Measurements from ENCODE around the gene ANKRD13D. TPM values are rescaled to one million over a fixed set of nuclear protein-coding genes. Genes with fewer than 3 reads are reported as not detected.

The ANKRD13D gene
- polyA plus RNA-seq, 1 experiment, result 14.4 TPM

- Histone ChIP-seq H3K4me3 (ENCODE audit: low read depth, low read length) (no peak overlapping the region), H3K27me3 (ENCODE audit: control insufficient read depth, insufficient read depth, low read length) (no peaks in the 10 kb centered on the region), H3K9me3 (ENCODE audit: control insufficient read depth, insufficient read depth, low read length) (no peaks in the 10 kb centered on the region; the same call in 1 of the 2 replicates), H3K27ac (ENCODE audit: low read depth, low read length) (no peak overlapping the region)
- CTCF ChIA-PET, result interaction anchor here (0.6 to 2.2 kb wide), 4 partner anchors 9 to 45 kb away, joined by 3 to 17 read pairs (median 4); no protein-coding TSS in a partner anchor
- no peak for DNase-seq (ENCODE audit: low read depth, low spot score)
- no peak for TF ChIP-seq CTCF (IDR thresholded peaks at IDR 0.05; ENCODE audit: low read depth, low read length)
- POLR2A ChIA-PET, result interaction anchor here (0.7 kb wide), 1 partner anchor 15 kb away, joined by 7 read pairs; no protein-coding TSS in a partner anchor
These were observed 48.2 kb downstream of the ANKRD13D start for GRCh38 chr11:67337257-67337656.

GRCh38 chr11:67344264-67344663 is 55.2 kb downstream of the ANKRD13D start:
- Histone ChIP-seq H3K27me3 (ENCODE audit: control insufficient read depth, insufficient read depth, low read length) (no peaks in the 10 kb centered on the region), H3K4me3 (ENCODE audit: low read depth, low read length) (no peak overlapping the region), H3K9me3 (ENCODE audit: control insufficient read depth, insufficient read depth, low read length) (no peaks in the 10 kb centered on the region; the same call in 1 of the 2 replicates), H3K27ac (ENCODE audit: low read depth, low read length) (no peak overlapping the region)
- no peak for DNase-seq (ENCODE audit: low read depth, low spot score)
- ChIA-PET POLR2A (interaction anchor here (0.6 to 1.1 kb wide), 3 partner anchors 12 to 728 kb away, joined by 6 to 12 read pairs (median 8); partner anchors contain the start of gene RBM14), CTCF (interaction anchor here (3.6 to 5.0 kb wide), 3 partner anchors 7 to 35 kb away, joined by 31 to 120 read pairs (median 33); no protein-coding TSS in a partner anchor)
- TF ChIP-seq CTCF (IDR thresholded peaks at IDR 0.05; ENCODE audit: low read depth, low read length), result no peak

GRCh38 chr11:67345247-67345919 is 56.3 kb downstream of the ANKRD13D start:
- no peak overlapping the region for H3K4me3 ChIP-seq (ENCODE audit: low read depth, low read length)
- POLR2A ChIA-PET, result interaction anchor here (0.6 to 1.1 kb wide), 3 partner anchors 13 to 36 kb away, joined by 6 to 11 read pairs (median 8); no protein-coding TSS in a partner anchor
- CTCF ChIA-PET, result interaction anchor here (0.9 to 5.0 kb wide), 13 partner anchors 7 to 160 kb away, joined by 3 to 120 read pairs (median 7); partner anchors contain the start of genes PITPNM1, PPP1CA and RAD9A
- TF ChIP-seq CTCF (IDR thresholded peaks at IDR 0.05; ENCODE audit: low read depth, low read length), result no peak
- no peak overlapping the region for H3K27ac ChIP-seq (ENCODE audit: low read depth, low read length)
- H3K27me3 ChIP-seq (ENCODE audit: control insufficient read depth, insufficient read depth, low read length), result no peaks in the 10 kb centered on the region
- no peak for DNase-seq (ENCODE audit: low read depth, low spot score)
- no peaks in the 10 kb centered on the region; the same call in 1 of the 2 replicates for H3K9me3 ChIP-seq (ENCODE audit: control insufficient read depth, insufficient read depth, low read length)

GRCh38 chr11:67345920-67346819 is 57.1 kb downstream of the ANKRD13D start:
- ChIA-PET CTCF (interaction anchor here (0.6 to 5.0 kb wide), 15 partner anchors 8 to 159 kb away, joined by 3 to 120 read pairs (median 5); partner anchors contain the start of genes PITPNM1, PPP1CA and RAD9A), POLR2A (interaction anchor here (0.6 to 1.9 kb wide), 5 partner anchors 9 to 292 kb away, joined by 3 to 11 read pairs (median 6); no protein-coding TSS in a partner anchor)
- H3K27me3 ChIP-seq (ENCODE audit: control insufficient read depth, insufficient read depth, low read length), result no peaks in the 10 kb centered on the region
- H3K27ac ChIP-seq (ENCODE audit: low read depth, low read length), result no peak overlapping the region
- H3K4me3 ChIP-seq (ENCODE audit: low read depth, low read length), result no peak overlapping the region
- H3K9me3 ChIP-seq (ENCODE audit: control insufficient read depth, insufficient read depth, low read length), result no peaks in the 10 kb centered on the region; the same call in 1 of the 2 replicates
- DNase-seq (ENCODE audit: low read depth, low spot score), result no peak
- TF ChIP-seq CTCF (IDR thresholded peaks at IDR 0.05; ENCODE audit: low read depth, low read length), result peak; percentile 82

Data from AG04450 (cell line).